Muscle layer of colon (tissue), 2 donors: ENCODE results near the gene COP1.
"Not testable (repeated sequence)": the region's sequence is repeated elsewhere in the genome, so short reads cannot be mapped to it uniquely, and the experiment has no call there.

Source experiments
- H3K27ac ChIP-seq: one replicate; pipeline ENCODE4 v1.7.0; 2013; ENCODE audit warnings: low read depth, mild to moderate bottlenecking, low read length, moderate library complexity
- H3K27me3 ChIP-seq, 2 donors: one replicate each; pipeline ENCODE4 v1.7.0; 2013; ENCODE audit warnings: low read length in 2 of 2, mild to moderate bottlenecking in 2 of 2; ENCODE audit not compliant: insufficient read depth in 2 of 2, control insufficient read depth in 1 of 2
- H3K36me3 ChIP-seq: one replicate; pipeline ENCODE4 v1.7.0; 2013; ENCODE audit warnings: mild to moderate bottlenecking, low read length; ENCODE audit not compliant: insufficient read depth
- H3K4me1 ChIP-seq: one replicate; pipeline ENCODE4 v1.7.0; 2013; ENCODE audit warnings: mild to moderate bottlenecking, low read length; ENCODE audit not compliant: insufficient read depth
- H3K4me3 ChIP-seq, 2 donors: one replicate each; pipeline ENCODE4 v1.7.0; 2013; ENCODE audit warnings: low read length in 2 of 2, low read depth in 1 of 2, mild to moderate bottlenecking in 1 of 2, moderate library complexity in 1 of 2
- H3K9ac ChIP-seq: one replicate; pipeline ENCODE4 v1.7.0; 2013; ENCODE audit warnings: low read length
- H3K9me3 ChIP-seq: one replicate; pipeline ENCODE4 v1.7.0; 2013; ENCODE audit warnings: mild to moderate bottlenecking, low read length
- donor health status: abdominal sarcoma.
- donor health status: Adenocarcinoma of cecum.

COP1 gene

DNA sequence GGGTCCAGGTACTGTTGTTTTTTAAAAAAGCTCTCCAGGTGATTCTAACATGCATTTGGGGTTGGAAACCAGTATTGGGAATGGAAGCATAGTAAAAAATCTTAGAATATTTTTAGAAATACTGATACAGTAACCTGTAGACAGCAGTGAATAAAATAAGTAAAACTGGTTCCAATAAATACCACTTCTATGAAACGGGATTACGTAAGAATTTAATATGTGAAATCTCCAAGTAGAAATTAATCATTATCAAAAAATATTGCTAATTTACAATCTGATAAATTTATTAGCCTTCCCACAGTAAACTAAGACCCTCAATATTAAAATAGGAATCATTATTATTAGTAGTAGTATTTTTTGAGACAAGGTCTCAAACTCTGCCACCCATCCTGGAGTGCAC lies 177.5 kb downstream of the COP1 start:
- Histone ChIP-seq H3K27ac (no peak overlapping the region), H3K9ac (no peak overlapping the region), H3K9me3 (no peaks in the 10 kb centered on the region), H3K36me3 (no peaks in the 10 kb centered on the region), H3K4me3 (no peak overlapping the region), H3K4me1 (no peaks in the 10 kb centered on the region), H3K27me3 (no peaks in the 10 kb centered on the region)

DNA sequence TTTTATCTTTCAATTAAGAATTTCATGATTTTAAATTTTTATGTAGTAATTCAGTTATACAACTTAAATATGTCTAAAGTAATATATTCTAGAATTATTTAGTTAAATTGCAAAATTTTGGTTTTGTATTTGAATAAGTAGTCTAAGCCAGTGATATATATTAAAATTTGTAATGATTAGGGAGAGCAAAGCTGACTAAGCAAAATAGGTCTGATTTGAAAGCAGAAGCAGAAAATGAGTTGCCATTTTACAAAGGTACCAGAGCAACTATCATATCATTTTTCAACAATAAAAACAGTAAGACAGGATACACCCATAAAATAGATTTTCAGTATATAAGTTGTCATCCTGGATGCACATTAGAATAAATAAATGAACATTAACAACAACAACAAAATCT lies 177.9 kb downstream of the COP1 start:
- Histone ChIP-seq H3K36me3 (no peaks in the 10 kb centered on the region), H3K27ac (no peak overlapping the region), H3K9ac (no peak overlapping the region), H3K4me3 (no peak overlapping the region), H3K4me1 (no peaks in the 10 kb centered on the region), H3K9me3 (no peaks in the 10 kb centered on the region), H3K27me3 (no peaks in the 10 kb centered on the region)

GRCh38 chr1:176027934-176028333 lies 179.2 kb downstream of the COP1 start:
- not testable (repeated sequence) for H3K36me3 ChIP-seq, H3K27ac ChIP-seq, H3K9me3 ChIP-seq, H3K4me1 ChIP-seq, H3K27me3 ChIP-seq, H3K4me3 ChIP-seq, H3K9ac ChIP-seq

GRCh38 chr1:176022574-176022973 lies 184.5 kb downstream of the COP1 start:
- Histone ChIP-seq H3K36me3 (peaks cover 5% of the 10 kb centered on the region), H3K9me3 (no peaks in the 10 kb centered on the region), H3K27ac (no peak overlapping the region), H3K4me3 (no peak overlapping the region), H3K4me1 (no peaks in the 10 kb centered on the region), H3K9ac (no peak overlapping the region), H3K27me3 (no peaks in the 10 kb centered on the region)

- Histone ChIP-seq H3K9me3 (no peaks in the 10 kb centered on the region), H3K36me3 (peaks cover 2% of the 10 kb centered on the region), H3K9ac (no peak overlapping the region), H3K4me3 (no peak overlapping the region), H3K27me3 (no peaks in the 10 kb centered on the region), H3K4me1 (no peaks in the 10 kb centered on the region), H3K27ac (no peak overlapping the region)
Observed at GRCh38 chr1:176017722-176018121, 189.4 kb downstream of the COP1 start.

DNA sequence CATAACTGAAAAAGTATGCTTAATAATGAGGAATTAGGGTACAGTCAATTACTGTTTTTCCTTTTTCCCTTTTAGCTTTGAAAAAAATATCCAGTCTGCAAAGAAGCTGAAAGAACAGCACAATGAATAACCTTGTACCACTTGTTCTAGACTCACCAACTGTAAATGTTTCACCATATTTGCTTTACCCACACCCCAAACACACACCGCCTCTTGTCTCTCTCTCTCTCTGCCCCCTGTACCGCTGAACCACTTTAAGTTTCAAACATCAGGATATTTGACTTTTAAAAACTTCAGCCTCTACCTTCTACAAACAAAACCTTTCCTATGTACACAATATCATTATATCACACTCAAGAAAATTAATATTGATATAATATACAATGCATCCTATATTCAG lies 197.1 kb downstream of the COP1 start:
- H3K9ac ChIP-seq = no peak overlapping the region
- peaks cover 11% of the 10 kb centered on the region for H3K36me3 ChIP-seq
- H3K9me3 ChIP-seq = no peaks in the 10 kb centered on the region
- no peaks in the 10 kb centered on the region for H3K27me3 ChIP-seq
- H3K4me1 ChIP-seq = no peaks in the 10 kb centered on the region
- no peak overlapping the region for H3K27ac ChIP-seq
- no peak overlapping the region for H3K4me3 ChIP-seq

DNA sequence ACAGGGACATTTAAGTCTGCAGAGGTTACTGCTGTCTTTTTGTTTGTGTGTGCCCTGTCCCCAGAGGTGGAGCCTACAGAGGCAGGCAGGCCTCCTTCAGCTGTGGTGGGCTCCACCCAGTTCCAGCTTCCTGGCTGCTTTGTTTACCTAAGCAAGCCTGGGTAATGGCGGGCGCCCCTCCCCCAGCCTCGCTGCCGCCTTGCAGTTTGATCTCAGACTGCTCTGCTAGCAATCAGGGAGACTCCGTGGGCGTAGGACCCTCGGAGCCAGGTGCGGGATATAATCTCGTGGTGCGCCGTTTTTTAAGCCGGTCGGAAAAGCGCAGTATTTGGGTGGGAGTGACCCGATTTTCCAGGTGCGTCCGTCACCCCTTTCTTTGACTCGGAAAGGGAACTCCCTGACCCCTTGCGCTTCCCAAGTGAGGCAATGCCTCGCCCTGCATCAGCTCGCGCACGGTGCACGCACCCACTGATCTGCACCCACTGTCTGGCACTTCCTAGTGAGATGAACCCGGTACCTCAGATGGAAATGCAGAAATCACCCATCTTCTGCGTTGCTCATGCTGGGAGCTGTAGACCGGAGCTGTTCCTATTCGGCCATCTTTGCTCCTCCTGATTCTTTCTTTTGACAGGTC lies 199.2 kb downstream of the COP1 start:
- H3K36me3 ChIP-seq = peaks cover 11% of the 10 kb centered on the region
- not testable (repeated sequence) for H3K9me3 ChIP-seq, H3K9ac ChIP-seq, H3K27ac ChIP-seq, H3K27me3 ChIP-seq, H3K4me1 ChIP-seq, H3K4me3 ChIP-seq

GRCh38 chr1:175994660-175995059 lies 212.4 kb downstream of the COP1 start:
- H3K36me3 ChIP-seq, H3K4me3 ChIP-seq, H3K4me1 ChIP-seq, H3K27ac ChIP-seq, H3K9me3 ChIP-seq, H3K9ac ChIP-seq, H3K27me3 ChIP-seq: not testable (repeated sequence)

DNA sequence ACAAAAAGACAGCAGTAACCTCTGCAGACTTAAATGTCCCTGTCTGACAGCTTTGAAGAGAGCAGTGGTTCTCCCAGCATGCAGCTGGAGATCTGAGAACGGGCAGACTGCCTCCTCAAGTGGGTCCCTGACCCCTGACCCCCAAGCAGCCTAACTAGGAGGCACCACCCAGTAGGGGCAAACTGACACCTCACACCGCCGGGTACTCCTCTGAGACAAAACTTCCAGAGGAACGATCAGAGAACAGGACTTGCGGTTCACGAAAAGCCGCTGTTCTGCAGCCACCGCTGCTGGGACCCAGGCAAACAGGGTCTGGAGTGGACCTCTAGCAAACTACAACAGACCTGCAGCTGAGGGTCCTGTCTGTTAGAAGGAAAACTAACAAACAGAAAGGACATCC lies 214.3 kb downstream of the COP1 start:
- H3K36me3 ChIP-seq = peaks cover 12% of the 10 kb centered on the region
- H3K9ac ChIP-seq, H3K4me3 ChIP-seq, H3K27ac ChIP-seq, H3K27me3 ChIP-seq, H3K9me3 ChIP-seq, H3K4me1 ChIP-seq: not testable (repeated sequence)

GRCh38 chr1:175992202-175992601 lies 214.9 kb downstream of the COP1 start:
- H3K9ac ChIP-seq, H3K4me1 ChIP-seq, H3K4me3 ChIP-seq, H3K27me3 ChIP-seq, H3K27ac ChIP-seq, H3K9me3 ChIP-seq: not testable (repeated sequence)
- H3K36me3 ChIP-seq = peaks cover 12% of the 10 kb centered on the region

- Histone ChIP-seq H3K27me3 (no peaks in the 10 kb centered on the region), H3K4me1 (no peaks in the 10 kb centered on the region), H3K9me3 (peaks cover 13% of the 10 kb centered on the region), H3K36me3 (peaks cover 39% of the 10 kb centered on the region), H3K27ac (no peak overlapping the region), H3K9ac (no peak overlapping the region), H3K4me3 (no peak overlapping the region)
Observed at GRCh38 chr1:175984813-175985212, 222.3 kb downstream of the COP1 start.

DNA sequence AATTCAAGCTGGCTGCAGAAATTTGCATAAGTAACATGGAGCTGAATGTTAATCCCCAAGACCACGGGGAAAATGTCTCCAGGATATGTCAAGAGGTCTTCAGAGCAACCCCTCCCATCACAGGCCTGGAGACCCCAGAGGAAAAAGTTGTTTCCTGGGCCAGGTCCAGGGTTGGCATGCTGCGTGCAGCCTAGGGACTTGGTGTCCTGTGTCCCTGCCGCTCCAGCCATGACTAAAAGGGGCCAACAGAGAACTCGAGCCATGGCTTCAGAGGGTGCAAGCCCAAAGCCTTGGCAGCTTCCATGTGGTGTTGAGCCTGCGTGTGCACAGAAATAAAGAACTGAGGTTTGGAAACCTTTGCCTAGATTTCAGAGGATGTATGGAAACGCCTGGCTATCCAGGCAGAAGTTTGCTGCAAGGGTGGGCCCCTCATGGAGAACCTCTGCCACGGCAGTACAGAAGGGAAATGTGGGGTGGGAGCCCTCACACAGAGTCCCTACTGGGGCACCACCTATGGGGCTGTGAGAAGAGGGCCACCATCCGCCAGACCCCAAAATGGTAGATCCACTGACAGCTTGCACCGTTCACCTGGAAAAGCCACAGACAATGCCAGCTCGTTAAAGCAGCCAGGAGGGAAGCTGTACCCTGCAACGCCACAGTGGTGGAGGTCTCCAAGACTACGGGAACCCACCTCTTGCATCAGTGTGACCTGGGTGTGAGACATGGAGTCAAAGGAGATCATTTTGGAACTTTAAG lies 222.9 kb downstream of the COP1 start:
- Histone ChIP-seq H3K4me1 (peaks cover under 1% of the 10 kb centered on the region), H3K9ac (no peak overlapping the region), H3K36me3 (peaks cover 39% of the 10 kb centered on the region), H3K27me3 (no peaks in the 10 kb centered on the region), H3K9me3 (peaks cover 13% of the 10 kb centered on the region), H3K27ac (no peak overlapping the region), H3K4me3 (no peak overlapping the region)
